IMR-90 (cell line): ENCODE results near the gene RNF212B. TPM values are rescaled to one million over a fixed set of nuclear protein-coding genes. Genes with fewer than 3 reads are reported as not detected.

Experiments used
- ATAC-seq: fragments of 200-7000 bp; cut with Tn5 transposase; 2 replicates; pipeline ENCODE4 v1.9.1; 2020; ENCODE audit warnings: low read depth, mild to moderate bottlenecking, moderate library complexity
- Bru-seq: library from RNA; stranded (reverse); fragments of 400-500 nt; gene quantifications from one replicate; lab custom pipeline; 2021; lab: Mats Ljungman, UMichigan
- BruChase-seq, 2 experiments: library from RNA; stranded (reverse); fragments of 400-500 nt; gene quantifications; one replicate each; lab custom pipeline; 2021; lab: Mats Ljungman, UMichigan
- BruUV-seq: library from RNA; stranded (reverse); fragments of 400-500 nt; replicated peaks from 2 replicates; lab custom pipeline; 2021; lab: Mats Ljungman, UMichigan
- CTCF ChIA-PET: fragments of 300-600 bp; formaldehyde crosslinking; extraction: SDS; loops from one replicate; lab custom pipeline; 2021; ENCODE audit warnings: antibody characterized with exemption; lab: Yijun Ruan, JAX
- POLR2A ChIA-PET: fragments of 300-600 bp; sonication (Branson Sonifier 250); formaldehyde crosslinking; loops from one replicate; lab custom pipeline; 2022; ENCODE audit warnings: antibody characterized with exemption; ENCODE audit not compliant: unreplicated experiment; lab: Charles Lee
- DNase-seq: peaks from one replicate; pipeline ENCODE4 v3.0.0; 2013
- H2AFZ ChIP-seq: replicated peaks from 2 replicates; pipeline ENCODE3; 2013; ENCODE audit warnings: low read length, mild to moderate bottlenecking; ENCODE audit not compliant: poor library complexity
- H2AK5ac ChIP-seq: 2 replicates; pipeline ENCODE4 v1.6.1; 2013; ENCODE audit warnings: low read depth, low read length, inconsistent platforms
- H2AK9ac ChIP-seq: replicated peaks from 2 replicates; pipeline ENCODE3; 2013; ENCODE audit warnings: mild to moderate bottlenecking, low read depth, low read length, moderate library complexity; ENCODE audit not compliant: poor library complexity
- H2BK120ac ChIP-seq: 2 replicates; pipeline ENCODE4 v1.6.1; 2013; ENCODE audit warnings: low read depth, low read length, inconsistent platforms
- H2BK15ac ChIP-seq: 3 replicates; pipeline ENCODE4 v1.6.1; 2013; ENCODE audit warnings: low read depth, low read length, inconsistent platforms
- H2BK20ac ChIP-seq: 2 replicates; pipeline ENCODE4 v1.6.1; 2013; ENCODE audit warnings: low read depth, mild to moderate bottlenecking, inconsistent platforms, low read length, moderate library complexity
- H2BK5ac ChIP-seq: 2 replicates; pipeline ENCODE4 v1.6.1; 2013; ENCODE audit warnings: mild to moderate bottlenecking, low read depth, low read length, inconsistent platforms; ENCODE audit not compliant: poor library complexity, severe bottlenecking
- H3K14ac ChIP-seq: replicated peaks from 2 replicates; pipeline ENCODE4 v1.6.1; 2013; ENCODE audit warnings: low read depth, low read length, inconsistent platforms
- H3K18ac ChIP-seq: 2 replicates; pipeline ENCODE4 v1.6.1; 2013; ENCODE audit warnings: low read depth, low read length, control low read depth
- H3K23ac ChIP-seq: 2 replicates; pipeline ENCODE4 v1.6.1; 2013; ENCODE audit warnings: low read depth, low read length, inconsistent platforms
- H3K27ac ChIP-seq: 2 replicates; pipeline ENCODE4 v1.5.1; 2013; ENCODE audit warnings: mild to moderate bottlenecking, control low read depth, low read length; ENCODE audit not compliant: insufficient read depth
- H3K27me3 ChIP-seq: 2 replicates; pipeline ENCODE4 v1.6.1; 2013; ENCODE audit warnings: low read length; ENCODE audit not compliant: control insufficient read depth, insufficient read depth
- H3K36me3 ChIP-seq: 2 replicates; pipeline ENCODE4 v1.6.1; 2013; ENCODE audit warnings: low read length, mixed read lengths; ENCODE audit not compliant: control insufficient read depth, insufficient read depth
- H3K4ac ChIP-seq: 2 replicates; pipeline ENCODE4 v1.6.1; 2013; ENCODE audit warnings: low read depth, low read length, inconsistent platforms
- H3K4me1 ChIP-seq: 2 replicates; pipeline ENCODE4 v1.6.1; 2013; ENCODE audit warnings: low read length, mixed read lengths; ENCODE audit not compliant: control insufficient read depth, insufficient read depth
- H3K4me2 ChIP-seq: 2 replicates; pipeline ENCODE4 v1.6.1; 2013; ENCODE audit warnings: low read depth, mild to moderate bottlenecking, control low read depth, low read length, moderate library complexity
- H3K4me3 ChIP-seq: 2 replicates; pipeline ENCODE4 v1.5.1; 2013; ENCODE audit warnings: low read depth, mild to moderate bottlenecking, control low read depth, low read length, moderate library complexity; ENCODE audit not compliant: insufficient read depth
- H3K56ac ChIP-seq: 2 replicates; pipeline ENCODE4 v1.6.1; 2013; ENCODE audit warnings: low read length, inconsistent platforms; ENCODE audit not compliant: insufficient read depth; ENCODE audit errors: extremely low read depth
- H3K79me1 ChIP-seq, 2 experiments: 2 replicates each; pipeline ENCODE4 v1.6.1; 2013; ENCODE audit warnings: low read length in 2 of 2, inconsistent platforms in 1 of 2, low read depth in 1 of 2
- H3K9ac ChIP-seq: 2 replicates; pipeline ENCODE4 v1.6.1; 2013; ENCODE audit warnings: low read depth, low read length, control low read depth
- H3K9me1 ChIP-seq: 2 replicates; pipeline ENCODE4 v1.6.1; 2013; ENCODE audit warnings: low read length, inconsistent platforms; ENCODE audit not compliant: insufficient read depth
- H3K9me3 ChIP-seq: 2 replicates; pipeline ENCODE4 v1.6.1; 2013; ENCODE audit warnings: low read length; ENCODE audit not compliant: control insufficient read depth, insufficient read depth
- H4K20me1 ChIP-seq: 2 replicates; pipeline ENCODE4 v1.6.1; 2013; ENCODE audit warnings: low read length, inconsistent platforms; ENCODE audit not compliant: insufficient read depth
- H4K5ac ChIP-seq: 2 replicates; pipeline ENCODE4 v1.6.1; 2013; ENCODE audit warnings: mild to moderate bottlenecking, low read depth, low read length, control low read depth
- H4K8ac ChIP-seq, 2 experiments: 2 replicates each; pipeline ENCODE4 v1.6.1; 2013; ENCODE audit warnings: low read depth in 2 of 2, low read length in 2 of 2, control low read depth in 1 of 2, inconsistent platforms in 1 of 2
- H4K91ac ChIP-seq: 2 replicates; pipeline ENCODE4 v1.6.1; 2013; ENCODE audit warnings: low read depth, low read length, inconsistent platforms; ENCODE audit not compliant: insufficient read depth
- BHLHE40 ChIP-seq: fragments of 150-350 bp; IDR thresholded peaks from 2 replicates; pipeline ENCODE4 v1.6.1; 2016; ENCODE audit warnings: mild to moderate bottlenecking, low read depth, low read length
- CHD1 ChIP-seq: IDR thresholded peaks from 2 replicates; pipeline ENCODE4 v1.6.1; 2012; ENCODE audit warnings: low read depth, low read length, improper control_type of control experiment
- MAFK ChIP-seq: IDR thresholded peaks from 2 replicates; pipeline ENCODE4 v1.6.1; 2012; ENCODE audit warnings: low read depth, low read length, improper control_type of control experiment
- POLR2A ChIP-seq: IDR thresholded peaks from 2 replicates; pipeline ENCODE4 v1.6.1; 2012; ENCODE audit warnings: mild to moderate bottlenecking, low read depth, low read length
- RAD21 ChIP-seq: IDR thresholded peaks from 2 replicates; pipeline ENCODE4 v1.6.1; 2012; ENCODE audit warnings: low read length, improper control_type of control experiment
- WGBS, 2 experiments: methylation state at CpG; one replicate each; pipeline versions ENCODE4 v1.1.5 to v1.1.7; 2013; ENCODE audit warnings: missing lambda C conversion rate in 2 of 2; ENCODE audit not compliant: insufficient read length in 1 of 2; ENCODE audit errors: extremely low coverage in 2 of 2; 5-methylcytosine and 5-hydroxymethylcytosine counted together
- dilution Hi-C: fragments of 300-500 bp; cut with HindIII; formaldehyde crosslinking; loops from one replicate; pipeline ENCODE4 v1.14.3; 2018; ENCODE audit warnings: low sequenced_read_pairs; ENCODE audit not compliant: unreplicated experiment
- in situ Hi-C: fragments of 300-500 bp; cut with MboI; formaldehyde crosslinking; loops from 3 replicates; pipeline ENCODE4 v1.14.3; 2019; ENCODE audit warnings: low sequenced_read_pairs, inconsistent platforms, mixed read lengths
- intact Hi-C: fragments of 100-400 bp; cut with micrococcal nuclease; formaldehyde crosslinking; loops from 2 replicates; pipeline ENCODE4 v1.10.0; 2022
- long read RNA-seq: library from polyadenylated mRNA; unstranded; transcript quantifications from one replicate; pipeline ENCODE4 v2.0.0, GENCODE V29; 2021; ENCODE audit not compliant: unreplicated experiment
- polyA plus RNA-seq, 3 experiments: library from polyadenylated mRNA; depleted of rRNA; stranded (reverse); fragments of >200 nt; gene quantifications; 2 replicates each; pipeline ENCODE4 v1.2.3, GENCODE V29; 2012; ENCODE audit warnings: low replicate concordance in 1 of 3
- total RNA-seq: library from RNA; depleted of rRNA; stranded (reverse); fragments of >200 nt; gene quantifications from 2 replicates; pipeline ENCODE4 v1.2.3, GENCODE V29; 2012; rRNA removed
- TF ChIP-seq, protein P1 (sequence below): conservative IDR thresholded peaks from 2 replicates; pipeline ENCODE4 v1.5.1; 2012; ENCODE audit warnings: mild to moderate bottlenecking, low read depth, low read length, improper control_type of control experiment
- TF ChIP-seq, protein P2 (sequence below): fragments of 150-350 bp; IDR thresholded peaks from 2 replicates; pipeline ENCODE4 v1.6.1; 2017; ENCODE audit warnings: mild to moderate bottlenecking, antibody characterized with exemption, low read length, low read depth
- TF ChIP-seq, protein P3 (sequence below): fragments of 150-350 bp; IDR thresholded peaks from 2 replicates; pipeline ENCODE4 v1.6.1; 2016; ENCODE audit warnings: low read depth, mild to moderate bottlenecking, low read length, moderate library complexity, borderline replicate concordance

The RNF212B gene, protein sequence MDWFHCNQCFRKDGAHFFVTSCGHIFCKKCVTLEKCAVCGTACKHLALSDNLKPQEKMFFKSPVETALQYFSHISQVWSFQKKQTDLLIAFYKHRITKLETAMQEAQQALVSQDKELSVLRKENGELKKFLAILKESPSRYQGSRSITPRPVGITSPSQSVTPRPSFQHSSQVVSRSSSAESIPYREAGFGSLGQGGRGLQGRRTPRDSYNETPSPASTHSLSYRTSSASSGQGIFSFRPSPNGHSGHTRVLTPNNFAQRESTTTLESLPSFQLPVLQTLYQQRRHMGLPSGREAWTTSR
- not detected in 2 replicates for total RNA-seq
- polyA plus RNA-seq (2012; rRNA removed): not detected in 2 replicates
- polyA plus RNA-seq (2012; cell fraction: cytosol; rRNA removed): not detected in 2 replicates
- not detected in 2 replicates for polyA plus RNA-seq (2012; cell fraction: nucleus; rRNA removed; ENCODE audit: low replicate concordance)
- Bru-seq, nascent RNA: not detected
- percentile 4 among the genes with signal in this experiment for BruChase-seq, experiment 1, labeled RNA remaining after a 6-hour chase
- BruChase-seq, experiment 2, labeled RNA remaining after a 2-hour chase: percentile 1 among the genes with signal in this experiment
- long read RNA-seq: 0 reads

DNA sequence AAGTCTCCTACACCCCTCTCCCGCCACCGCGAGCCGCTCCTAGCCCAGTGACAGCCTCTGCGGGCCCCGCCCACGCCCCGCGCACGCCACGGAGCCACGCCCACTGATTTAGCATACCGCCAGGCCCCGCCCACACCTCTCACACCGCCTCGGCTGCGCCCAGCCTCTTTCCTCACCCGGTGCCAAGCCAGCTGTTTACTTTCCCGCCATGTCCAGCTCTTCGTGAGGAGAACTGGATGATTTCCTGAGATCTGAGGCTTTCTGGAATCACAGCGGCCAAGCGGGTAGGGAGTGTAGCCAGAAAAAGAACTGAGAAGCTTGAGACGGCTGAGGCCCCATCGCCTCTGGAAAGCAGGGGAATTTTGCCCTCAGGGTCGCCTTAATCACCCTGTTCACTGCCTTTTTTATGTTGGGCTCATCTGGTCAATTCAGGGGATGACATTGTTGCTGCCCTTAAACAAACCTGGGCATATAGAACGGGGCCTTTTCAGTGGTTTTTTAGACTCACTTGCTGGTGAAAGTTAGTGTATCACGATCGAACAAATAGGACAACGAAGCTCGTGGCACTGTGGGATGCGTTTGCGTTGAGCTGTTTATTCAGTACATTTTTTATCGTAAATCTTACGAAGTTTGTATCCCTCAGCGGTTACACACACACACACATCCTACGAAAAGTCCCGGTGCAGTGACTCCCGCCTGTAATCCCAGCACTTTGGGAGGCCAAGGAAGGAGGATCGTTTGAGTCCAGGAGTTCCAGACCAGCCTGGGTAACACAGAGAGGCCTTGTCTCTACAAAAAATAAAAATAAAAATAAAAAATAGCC lies at the start of gene RNF212B:
RNF212B (plus strand) TSS at position 165 of the 823 bp plus-strand sequence. CDS start 2,410 bp downstream, outside the sequence.
- H4K20me1 ChIP-seq: no peaks in the 10 kb centered on the region
- H3K4ac ChIP-seq: no peak within 1 kb of the TSS
- BruUV-seq: no TSS peak
- no peaks in the 10 kb centered on the region for H3K36me3 ChIP-seq
- no peak within 1 kb of the TSS for H2BK15ac ChIP-seq
- no peak within 1 kb of the TSS for H4K91ac ChIP-seq
- no peaks in the 10 kb centered on the region for H3K79me1 ChIP-seq
- no peak within 1 kb of the TSS for H4K8ac ChIP-seq
- no peak within 1 kb of the TSS for H3K23ac ChIP-seq
- ChIA-PET POLR2A (no interaction called here), CTCF (interaction anchor here (0.6 to 1.0 kb wide), 2 partner anchors 11 to 176 kb away, joined by 3 read pairs; no protein-coding TSS in a partner anchor)
- dilution Hi-C loops: no loop called here
- H2BK120ac ChIP-seq: no peak within 1 kb of the TSS
- H2AK5ac ChIP-seq: no peak within 1 kb of the TSS
- no peak within 1 kb of the TSS for H3K18ac ChIP-seq
- no peak within 1 kb of the TSS for H3K56ac ChIP-seq
- no peak within 1 kb of the TSS for H3K9ac ChIP-seq
- TF ChIP-seq CHD1 (no peak), RAD21 (no peak), POLR2A (no peak), BHLHE40 (no peak), MAFK (no peak)
- TF ChIP-seq, protein P1, sequence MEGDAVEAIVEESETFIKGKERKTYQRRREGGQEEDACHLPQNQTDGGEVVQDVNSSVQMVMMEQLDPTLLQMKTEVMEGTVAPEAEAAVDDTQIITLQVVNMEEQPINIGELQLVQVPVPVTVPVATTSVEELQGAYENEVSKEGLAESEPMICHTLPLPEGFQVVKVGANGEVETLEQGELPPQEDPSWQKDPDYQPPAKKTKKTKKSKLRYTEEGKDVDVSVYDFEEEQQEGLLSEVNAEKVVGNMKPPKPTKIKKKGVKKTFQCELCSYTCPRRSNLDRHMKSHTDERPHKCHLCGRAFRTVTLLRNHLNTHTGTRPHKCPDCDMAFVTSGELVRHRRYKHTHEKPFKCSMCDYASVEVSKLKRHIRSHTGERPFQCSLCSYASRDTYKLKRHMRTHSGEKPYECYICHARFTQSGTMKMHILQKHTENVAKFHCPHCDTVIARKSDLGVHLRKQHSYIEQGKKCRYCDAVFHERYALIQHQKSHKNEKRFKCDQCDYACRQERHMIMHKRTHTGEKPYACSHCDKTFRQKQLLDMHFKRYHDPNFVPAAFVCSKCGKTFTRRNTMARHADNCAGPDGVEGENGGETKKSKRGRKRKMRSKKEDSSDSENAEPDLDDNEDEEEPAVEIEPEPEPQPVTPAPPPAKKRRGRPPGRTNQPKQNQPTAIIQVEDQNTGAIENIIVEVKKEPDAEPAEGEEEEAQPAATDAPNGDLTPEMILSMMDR: no peak
- TF ChIP-seq, protein P2, sequence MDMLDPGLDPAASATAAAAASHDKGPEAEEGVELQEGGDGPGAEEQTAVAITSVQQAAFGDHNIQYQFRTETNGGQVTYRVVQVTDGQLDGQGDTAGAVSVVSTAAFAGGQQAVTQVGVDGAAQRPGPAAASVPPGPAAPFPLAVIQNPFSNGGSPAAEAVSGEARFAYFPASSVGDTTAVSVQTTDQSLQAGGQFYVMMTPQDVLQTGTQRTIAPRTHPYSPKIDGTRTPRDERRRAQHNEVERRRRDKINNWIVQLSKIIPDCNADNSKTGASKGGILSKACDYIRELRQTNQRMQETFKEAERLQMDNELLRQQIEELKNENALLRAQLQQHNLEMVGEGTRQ: no peak
- TF ChIP-seq, protein P3, sequence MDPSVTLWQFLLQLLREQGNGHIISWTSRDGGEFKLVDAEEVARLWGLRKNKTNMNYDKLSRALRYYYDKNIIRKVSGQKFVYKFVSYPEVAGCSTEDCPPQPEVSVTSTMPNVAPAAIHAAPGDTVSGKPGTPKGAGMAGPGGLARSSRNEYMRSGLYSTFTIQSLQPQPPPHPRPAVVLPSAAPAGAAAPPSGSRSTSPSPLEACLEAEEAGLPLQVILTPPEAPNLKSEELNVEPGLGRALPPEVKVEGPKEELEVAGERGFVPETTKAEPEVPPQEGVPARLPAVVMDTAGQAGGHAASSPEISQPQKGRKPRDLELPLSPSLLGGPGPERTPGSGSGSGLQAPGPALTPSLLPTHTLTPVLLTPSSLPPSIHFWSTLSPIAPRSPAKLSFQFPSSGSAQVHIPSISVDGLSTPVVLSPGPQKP: no peak
- H3K9me1 ChIP-seq: no peaks in the 10 kb centered on the region
- H3K27me3 ChIP-seq: no peaks in the 10 kb centered on the region; the same call in 1 of the 2 replicates
- H2AK9ac ChIP-seq: no peak within 1 kb of the TSS
- intact Hi-C loops: no loop called here
- peak within 1 kb of the TSS; percentile 82 for H3K4me2 ChIP-seq
- no peak within 1 kb of the TSS for H3K14ac ChIP-seq
- DNase-seq (peak; percentile 44), ATAC-seq (peak; percentile 99)
- no peak within 1 kb of the TSS for H4K5ac ChIP-seq
- peak within 1 kb of the TSS; percentile 35 for H3K4me3 ChIP-seq
- in situ Hi-C loops: no loop called here
- no peak within 1 kb of the TSS for H2BK5ac ChIP-seq
- H2BK20ac ChIP-seq: no peak within 1 kb of the TSS
- 12% methylated on average over 6 of the region's 39 CpGs; no CpG with 5 or more reads in 1 of the 2 experiments for WGBS, 2 experiments
- H3K4me1 ChIP-seq: no peaks in the 10 kb centered on the region; the same call in 1 of the 2 replicates
- no peak within 1 kb of the TSS for H3K27ac ChIP-seq
- no peaks in the 10 kb centered on the region for H3K9me3 ChIP-seq
- peak within 1 kb of the TSS; percentile 80 for H2AFZ ChIP-seq
